HCT116 (cell line): ENCODE results near the gene GHR. TPM values are rescaled to one million over a fixed set of nuclear protein-coding genes. Genes with fewer than 3 reads are reported as not detected.

ENCODE experiments used
- ATAC-seq: fragments of 200-7000 bp; cut with Tn5 transposase; 2 replicates; pipeline ENCODE4 v1.9.1; 2020; ENCODE audit warnings: mild to moderate bottlenecking, moderate library complexity
- BruUV-seq: library from RNA; stranded (reverse); fragments of 400-500 nt; replicated peaks from 2 replicates; lab custom pipeline; 2021; lab: Mats Ljungman, UMichigan
- CTCF ChIA-PET: fragments of 300-600 bp; sonication (Branson Sonifier 250); formaldehyde crosslinking; loops from one replicate; lab custom pipeline; 2021; ENCODE audit warnings: antibody characterized with exemption; lab: Charles Lee
- POLR2A ChIA-PET: fragments of 300-600, 350-600 bp; sonication (Branson Sonifier 250); formaldehyde crosslinking; loops from one replicate; lab custom pipeline; 2021; ENCODE audit warnings: antibody characterized with exemption; lab: Charles Lee
- RAD21 ChIA-PET, 2 experiments: fragments of 300-600 bp; sonication (Branson Sonifier 250); formaldehyde crosslinking; loops; one replicate each; lab custom pipeline; 2023; ENCODE audit warnings: low total read pairs in 2 of 2; ENCODE audit not compliant: uncharacterized antibody in 2 of 2, unreplicated experiment in 2 of 2, low non-redundant PET in 1 of 2; lab: Charles Lee
- DNase-seq: peaks from one replicate; pipeline ENCODE4 v3.0.0-alpha.2; 2010; ENCODE audit warnings: low read depth, low spot score
- H2AFZ ChIP-seq: fragments of 200-600 bp; shearing (Covaris generic), sonication (generic); 2 replicates; pipeline ENCODE4 v1.6.1; 2017; ENCODE audit warnings: low read depth, mixed run types, mixed read lengths, antibody characterized with exemption, low read length; ENCODE audit not compliant: poor library complexity, severe bottlenecking
- H3K27ac ChIP-seq: 2 replicates; pipeline ENCODE4 v1.5.1; 2012; ENCODE audit warnings: low read depth, low read length
- H3K27me3 ChIP-seq: fragments of 200-600 bp; sonication (generic); 2 replicates; pipeline ENCODE4 v1.6.1; 2016; ENCODE audit warnings: mixed run types, low read length, mixed read lengths; ENCODE audit not compliant: insufficient read depth
- H3K36me3 ChIP-seq, 2 experiments: fragments of 200-500 bp in 1 of 2; fragments of 200-600 bp in 1 of 2; sonication (Bioruptor generic) in 1 of 2; sonication (generic) in 1 of 2; 2 replicates each; pipeline versions ENCODE4 v1.5.1 to v1.6.1; 2014 to 2016; ENCODE audit warnings: low read length in 2 of 2, inconsistent platforms in 1 of 2, mixed read lengths in 1 of 2, mixed run types in 1 of 2; ENCODE audit not compliant: insufficient read depth in 2 of 2, control insufficient read depth in 1 of 2
- H3K4me1 ChIP-seq, 2 experiments: fragments of 200-600 bp in 1 of 2; sonication (generic) in 1 of 2; 2 replicates each; pipeline versions ENCODE4 v1.5.1 to v1.6.1; 2012 to 2017; ENCODE audit warnings: low read length in 2 of 2, inconsistent platforms in 1 of 2, mild to moderate bottlenecking in 1 of 2, mixed read lengths in 1 of 2, mixed run types in 1 of 2, moderate library complexity in 1 of 2; ENCODE audit not compliant: insufficient read depth in 2 of 2, control insufficient read depth in 1 of 2
- H3K4me2 ChIP-seq: fragments of 200-600 bp; sonication (generic); 2 replicates; pipeline ENCODE4 v1.6.1; 2017; ENCODE audit warnings: mixed run types, low read length, mixed read lengths
- H3K4me3 ChIP-seq, 2 experiments: fragments of 200-600 bp in 1 of 2; sonication (generic) in 1 of 2; replicated peaks in 1 of 2; 2 replicates each; pipeline ENCODE4 v1.5.1; 2011 to 2016; ENCODE audit warnings: low read length in 2 of 2, control low read depth in 1 of 2, low read depth in 1 of 2, mild to moderate bottlenecking in 1 of 2, mixed read lengths in 1 of 2, mixed run types in 1 of 2
- H3K79me2 ChIP-seq: fragments of 200-600 bp; sonication (generic); 2 replicates; pipeline ENCODE4 v1.6.1; 2017; ENCODE audit warnings: mild to moderate bottlenecking, mixed run types, low read length, moderate library complexity, mixed read lengths; ENCODE audit not compliant: insufficient read depth
- H3K9ac ChIP-seq: fragments of 200-600 bp; sonication (generic); 2 replicates; pipeline ENCODE4 v1.6.1; 2016; ENCODE audit warnings: low read length, mixed read lengths
- H3K9me2 ChIP-seq: fragments of 200-600 bp; sonication (generic), shearing (Covaris generic); 2 replicates; pipeline ENCODE4 v1.6.1; 2017; ENCODE audit warnings: mixed run types, mild to moderate bottlenecking, moderate library complexity; ENCODE audit not compliant: insufficient read depth
- H3K9me3 ChIP-seq, 2 experiments: fragments of 200-500 bp in 1 of 2; fragments of 200-600 bp in 1 of 2; sonication (Bioruptor generic) in 1 of 2; sonication (generic) in 1 of 2; 2 replicates each; pipeline ENCODE4 v1.6.1; 2014 to 2017; ENCODE audit warnings: low read length in 2 of 2, mixed read lengths in 2 of 2, inconsistent platforms in 1 of 2, low read depth in 1 of 2, mild to moderate bottlenecking in 1 of 2, mixed run types in 1 of 2, moderate library complexity in 1 of 2; ENCODE audit not compliant: control insufficient read depth in 1 of 2, insufficient read depth in 1 of 2
- H4K20me1 ChIP-seq: fragments of 200-600 bp; sonication (generic), shearing (Covaris generic); 2 replicates; pipeline ENCODE4 v1.6.1; 2017; ENCODE audit warnings: mixed run types, mild to moderate bottlenecking, moderate library complexity; ENCODE audit not compliant: insufficient read depth
- CEBPB ChIP-seq: IDR thresholded peaks from 2 replicates; pipeline ENCODE4 v1.6.1; 2012; ENCODE audit warnings: low read depth
- EZH2 ChIP-seq: fragments of 200-600 bp; sonication (generic); IDR thresholded peaks from 2 replicates; pipeline ENCODE4 v1.6.1; 2017; ENCODE audit warnings: antibody characterized with exemption, mixed run types
- JUND ChIP-seq: IDR thresholded peaks from 2 replicates; pipeline ENCODE4 v1.6.1; 2012
- POLR2A ChIP-seq: IDR thresholded peaks from 2 replicates; pipeline ENCODE4 v1.7.0; 2011; ENCODE audit warnings: borderline replicate concordance; ENCODE audit not compliant: insufficient read depth, insufficient read length; ENCODE audit errors: extremely low read depth
- POLR2AphosphoS5 ChIP-seq: IDR thresholded peaks from 2 replicates; pipeline ENCODE4 v1.6.1; 2011; ENCODE audit warnings: mild to moderate bottlenecking, low read depth, low read length, moderate library complexity
- SRF ChIP-seq: IDR thresholded peaks from 2 replicates; pipeline ENCODE4 v1.6.1; 2012; ENCODE audit warnings: low read depth
- TCF7L2 ChIP-seq: IDR thresholded peaks from 2 replicates; pipeline ENCODE4 v1.7.0; 2011; ENCODE audit warnings: borderline replicate concordance, inconsistent platforms; ENCODE audit not compliant: insufficient read depth, insufficient read length; ENCODE audit errors: extremely low read depth
- ZFX ChIP-seq: fragments of 450-650 bp; IDR thresholded peaks from 2 replicates; pipeline ENCODE4 v1.6.1; 2017
- ZNF274 ChIP-seq: fragments of 200-500 bp; sonication (Bioruptor generic); IDR thresholded peaks from 2 replicates; pipeline ENCODE4 v1.6.1; 2014; ENCODE audit warnings: mild to moderate bottlenecking, low read depth, low read length, inconsistent platforms
- intact Hi-C: fragments of 100-400 bp; cut with micrococcal nuclease; formaldehyde crosslinking; loops from 2 replicates; pipeline ENCODE4 v1.10.0; 2022
- total RNA-seq: library from RNA; stranded (reverse); gene quantifications from one replicate; pipeline ENCODE4 v1.2.1, GENCODE V29; 2021; ENCODE audit not compliant: unreplicated experiment
- TF ChIP-seq, protein P1 (sequence below): IDR thresholded peaks from 2 replicates; pipeline ENCODE4 v1.6.1; 2012; ENCODE audit warnings: low read depth
- TF ChIP-seq, protein P2 (sequence below): IDR thresholded peaks from 2 replicates; pipeline ENCODE4 v1.6.1; 2012
- TF ChIP-seq, protein P3 (sequence below), 3 experiments: fragments of 200-600 bp in 1 of 3; sonication (generic) in 1 of 3; IDR thresholded peaks in 2 of 3; conservative IDR thresholded peaks in 1 of 3; 2 replicates each; pipeline ENCODE4 v1.5.1; 2012 to 2017; ENCODE audit warnings: low read depth in 2 of 3, low read length in 2 of 3, antibody characterized with exemption in 1 of 3, borderline replicate concordance in 1 of 3, control low read depth in 1 of 3, mild to moderate bottlenecking in 1 of 3, mixed read lengths in 1 of 3, mixed run types in 1 of 3, moderate library complexity in 1 of 3; ENCODE audit not compliant: insufficient read depth in 1 of 3

GHR gene
- total RNA-seq, 1 experiment from 2014 or later = not detected

DNA sequence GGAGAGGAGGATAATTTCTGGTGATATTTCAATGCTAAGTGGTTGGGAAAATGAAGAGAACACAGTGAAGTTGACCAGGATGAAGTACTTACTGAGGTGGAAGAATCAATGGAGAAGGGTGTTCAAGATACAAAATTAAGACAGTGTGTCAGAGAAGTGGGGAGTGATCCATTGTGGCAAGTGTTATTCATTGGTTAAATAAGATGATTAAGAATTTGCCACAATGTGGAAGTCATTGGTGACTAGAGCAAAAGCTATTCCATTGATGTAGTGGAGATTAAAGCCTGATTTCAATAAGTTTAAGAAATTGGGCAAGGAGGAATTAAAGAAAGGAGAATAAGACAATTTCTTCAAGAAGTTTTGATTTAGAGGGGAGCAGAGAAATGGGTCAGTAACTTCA is 118.9 kb downstream of the GHR start:
- POLR2A ChIA-PET = no interaction called here
- H3K9me3 ChIP-seq = no peaks in the 10 kb centered on the region
- H3K9me2 ChIP-seq = no peaks in the 10 kb centered on the region
- H2AFZ ChIP-seq = no peak overlapping the region
- no peak overlapping the region for H3K4me3 ChIP-seq
- H3K27ac ChIP-seq = no peak overlapping the region
- CTCF ChIA-PET = no interaction called here
- TF ChIP-seq CEBPB (no peak), JUND (no peak), ZFX (no peak), TCF7L2 (no peak)
- TF ChIP-seq, protein P1, sequence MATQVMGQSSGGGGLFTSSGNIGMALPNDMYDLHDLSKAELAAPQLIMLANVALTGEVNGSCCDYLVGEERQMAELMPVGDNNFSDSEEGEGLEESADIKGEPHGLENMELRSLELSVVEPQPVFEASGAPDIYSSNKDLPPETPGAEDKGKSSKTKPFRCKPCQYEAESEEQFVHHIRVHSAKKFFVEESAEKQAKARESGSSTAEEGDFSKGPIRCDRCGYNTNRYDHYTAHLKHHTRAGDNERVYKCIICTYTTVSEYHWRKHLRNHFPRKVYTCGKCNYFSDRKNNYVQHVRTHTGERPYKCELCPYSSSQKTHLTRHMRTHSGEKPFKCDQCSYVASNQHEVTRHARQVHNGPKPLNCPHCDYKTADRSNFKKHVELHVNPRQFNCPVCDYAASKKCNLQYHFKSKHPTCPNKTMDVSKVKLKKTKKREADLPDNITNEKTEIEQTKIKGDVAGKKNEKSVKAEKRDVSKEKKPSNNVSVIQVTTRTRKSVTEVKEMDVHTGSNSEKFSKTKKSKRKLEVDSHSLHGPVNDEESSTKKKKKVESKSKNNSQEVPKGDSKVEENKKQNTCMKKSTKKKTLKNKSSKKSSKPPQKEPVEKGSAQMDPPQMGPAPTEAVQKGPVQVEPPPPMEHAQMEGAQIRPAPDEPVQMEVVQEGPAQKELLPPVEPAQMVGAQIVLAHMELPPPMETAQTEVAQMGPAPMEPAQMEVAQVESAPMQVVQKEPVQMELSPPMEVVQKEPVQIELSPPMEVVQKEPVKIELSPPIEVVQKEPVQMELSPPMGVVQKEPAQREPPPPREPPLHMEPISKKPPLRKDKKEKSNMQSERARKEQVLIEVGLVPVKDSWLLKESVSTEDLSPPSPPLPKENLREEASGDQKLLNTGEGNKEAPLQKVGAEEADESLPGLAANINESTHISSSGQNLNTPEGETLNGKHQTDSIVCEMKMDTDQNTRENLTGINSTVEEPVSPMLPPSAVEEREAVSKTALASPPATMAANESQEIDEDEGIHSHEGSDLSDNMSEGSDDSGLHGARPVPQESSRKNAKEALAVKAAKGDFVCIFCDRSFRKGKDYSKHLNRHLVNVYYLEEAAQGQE = no peak
- RAD21 ChIA-PET = no interaction called here
- ATAC-seq (no peak), DNase-seq (no peak)
- no peaks in the 10 kb centered on the region for H3K27me3 ChIP-seq
- BruUV-seq = no TSS peak
- intact Hi-C loops = no loop called here
- H3K4me2 ChIP-seq = no peak overlapping the region
- no peaks in the 10 kb centered on the region for H4K20me1 ChIP-seq
- H3K36me3 ChIP-seq = no peaks in the 10 kb centered on the region
- H3K9ac ChIP-seq = no peak overlapping the region
- H3K4me1 ChIP-seq = no peaks in the 10 kb centered on the region
- no peaks in the 10 kb centered on the region for H3K79me2 ChIP-seq

DNA sequence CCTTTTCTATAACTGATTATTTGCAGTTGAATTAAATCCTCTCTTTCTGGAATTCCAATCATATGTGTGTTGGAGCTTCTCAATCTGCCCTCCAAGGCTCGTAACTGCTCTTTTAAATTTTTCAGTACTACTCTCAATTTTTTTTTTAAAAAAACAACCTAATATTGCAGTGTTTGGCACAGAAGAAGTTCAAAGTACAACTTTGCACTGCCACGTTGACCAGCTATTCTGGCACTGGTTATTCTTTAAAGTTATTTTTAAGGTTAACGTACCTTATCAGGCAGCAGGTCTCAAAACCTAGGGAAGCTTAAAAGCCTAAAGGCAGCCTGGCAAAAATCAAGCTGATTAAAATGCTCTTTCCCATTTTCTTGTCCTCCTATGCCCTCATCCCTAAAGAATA is 120.5 kb downstream of the GHR start:
- Histone ChIP-seq H3K4me1 (no peaks in the 10 kb centered on the region), H3K79me2 (no peaks in the 10 kb centered on the region), H3K27ac (no peak overlapping the region), H3K9ac (no peak overlapping the region), H3K4me3 (no peak overlapping the region), H3K36me3 (no peaks in the 10 kb centered on the region), H3K9me3 (no peaks in the 10 kb centered on the region)
- CTCF ChIA-PET = no interaction called here
- intact Hi-C loops = no loop called here
- TF ChIP-seq, protein P1 = no peak
- TF ChIP-seq EZH2 (no peak), ZNF274 (no peak), SRF (no peak), POLR2A (no peak), POLR2AphosphoS5 (no peak)
- TF ChIP-seq, protein P2, sequence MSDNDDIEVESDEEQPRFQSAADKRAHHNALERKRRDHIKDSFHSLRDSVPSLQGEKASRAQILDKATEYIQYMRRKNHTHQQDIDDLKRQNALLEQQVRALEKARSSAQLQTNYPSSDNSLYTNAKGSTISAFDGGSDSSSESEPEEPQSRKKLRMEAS = no peak
- TF ChIP-seq, protein P3, sequence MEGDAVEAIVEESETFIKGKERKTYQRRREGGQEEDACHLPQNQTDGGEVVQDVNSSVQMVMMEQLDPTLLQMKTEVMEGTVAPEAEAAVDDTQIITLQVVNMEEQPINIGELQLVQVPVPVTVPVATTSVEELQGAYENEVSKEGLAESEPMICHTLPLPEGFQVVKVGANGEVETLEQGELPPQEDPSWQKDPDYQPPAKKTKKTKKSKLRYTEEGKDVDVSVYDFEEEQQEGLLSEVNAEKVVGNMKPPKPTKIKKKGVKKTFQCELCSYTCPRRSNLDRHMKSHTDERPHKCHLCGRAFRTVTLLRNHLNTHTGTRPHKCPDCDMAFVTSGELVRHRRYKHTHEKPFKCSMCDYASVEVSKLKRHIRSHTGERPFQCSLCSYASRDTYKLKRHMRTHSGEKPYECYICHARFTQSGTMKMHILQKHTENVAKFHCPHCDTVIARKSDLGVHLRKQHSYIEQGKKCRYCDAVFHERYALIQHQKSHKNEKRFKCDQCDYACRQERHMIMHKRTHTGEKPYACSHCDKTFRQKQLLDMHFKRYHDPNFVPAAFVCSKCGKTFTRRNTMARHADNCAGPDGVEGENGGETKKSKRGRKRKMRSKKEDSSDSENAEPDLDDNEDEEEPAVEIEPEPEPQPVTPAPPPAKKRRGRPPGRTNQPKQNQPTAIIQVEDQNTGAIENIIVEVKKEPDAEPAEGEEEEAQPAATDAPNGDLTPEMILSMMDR (IDR thresholded peaks at IDR 0.05 in 2 of 3, conservative IDR thresholded peaks at IDR 0.05 in 1 of 3; ENCODE audit: borderline replicate concordance in 1 of 3, insufficient read depth in 1 of 3, low read depth in 2 of 3, low read length in 2 of 3) = no peak
- TF ChIP-seq, all 23 proteins: peak for 0
- ChIA-PET POLR2A (no interaction called here), RAD21 (no interaction called here)
- no peak for ATAC-seq
- no TSS peak for BruUV-seq
- DNase-seq = no peak
- Histone ChIP-seq H3K4me2 (no peak overlapping the region), H3K27me3 (no peaks in the 10 kb centered on the region), H2AFZ (no peak overlapping the region), H4K20me1 (no peaks in the 10 kb centered on the region), H3K9me2 (no peaks in the 10 kb centered on the region)
